ENCODE data around the gene MEIS2.

Gene MEIS2

GRCh38 chr15:37105029-37105428 is 4.7 kb upstream of the MEIS2 start:
- no peak overlapping the region for H3K4me3 ChIP-seq (ENCODE audit: low read depth, low read length)
- no peak for DNase-seq (ENCODE audit: low read depth)
- no peak for TF ChIP-seq POLR2A (IDR thresholded peaks at IDR 0.05; ENCODE audit: extremely low read depth, insufficient read length)
- TF ChIP-seq, protein P1, sequence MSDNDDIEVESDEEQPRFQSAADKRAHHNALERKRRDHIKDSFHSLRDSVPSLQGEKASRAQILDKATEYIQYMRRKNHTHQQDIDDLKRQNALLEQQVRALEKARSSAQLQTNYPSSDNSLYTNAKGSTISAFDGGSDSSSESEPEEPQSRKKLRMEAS (IDR thresholded peaks at IDR 0.05; ENCODE audit: low read depth, low read length): no peak
- TF ChIP-seq, protein P2, sequence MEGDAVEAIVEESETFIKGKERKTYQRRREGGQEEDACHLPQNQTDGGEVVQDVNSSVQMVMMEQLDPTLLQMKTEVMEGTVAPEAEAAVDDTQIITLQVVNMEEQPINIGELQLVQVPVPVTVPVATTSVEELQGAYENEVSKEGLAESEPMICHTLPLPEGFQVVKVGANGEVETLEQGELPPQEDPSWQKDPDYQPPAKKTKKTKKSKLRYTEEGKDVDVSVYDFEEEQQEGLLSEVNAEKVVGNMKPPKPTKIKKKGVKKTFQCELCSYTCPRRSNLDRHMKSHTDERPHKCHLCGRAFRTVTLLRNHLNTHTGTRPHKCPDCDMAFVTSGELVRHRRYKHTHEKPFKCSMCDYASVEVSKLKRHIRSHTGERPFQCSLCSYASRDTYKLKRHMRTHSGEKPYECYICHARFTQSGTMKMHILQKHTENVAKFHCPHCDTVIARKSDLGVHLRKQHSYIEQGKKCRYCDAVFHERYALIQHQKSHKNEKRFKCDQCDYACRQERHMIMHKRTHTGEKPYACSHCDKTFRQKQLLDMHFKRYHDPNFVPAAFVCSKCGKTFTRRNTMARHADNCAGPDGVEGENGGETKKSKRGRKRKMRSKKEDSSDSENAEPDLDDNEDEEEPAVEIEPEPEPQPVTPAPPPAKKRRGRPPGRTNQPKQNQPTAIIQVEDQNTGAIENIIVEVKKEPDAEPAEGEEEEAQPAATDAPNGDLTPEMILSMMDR (IDR thresholded peaks at IDR 0.05; ENCODE audit: low read depth, low read length): no peak
- no peak for TF ChIP-seq MYC (IDR thresholded peaks at IDR 0.05; ENCODE audit: low read depth, low read length)

DNA sequence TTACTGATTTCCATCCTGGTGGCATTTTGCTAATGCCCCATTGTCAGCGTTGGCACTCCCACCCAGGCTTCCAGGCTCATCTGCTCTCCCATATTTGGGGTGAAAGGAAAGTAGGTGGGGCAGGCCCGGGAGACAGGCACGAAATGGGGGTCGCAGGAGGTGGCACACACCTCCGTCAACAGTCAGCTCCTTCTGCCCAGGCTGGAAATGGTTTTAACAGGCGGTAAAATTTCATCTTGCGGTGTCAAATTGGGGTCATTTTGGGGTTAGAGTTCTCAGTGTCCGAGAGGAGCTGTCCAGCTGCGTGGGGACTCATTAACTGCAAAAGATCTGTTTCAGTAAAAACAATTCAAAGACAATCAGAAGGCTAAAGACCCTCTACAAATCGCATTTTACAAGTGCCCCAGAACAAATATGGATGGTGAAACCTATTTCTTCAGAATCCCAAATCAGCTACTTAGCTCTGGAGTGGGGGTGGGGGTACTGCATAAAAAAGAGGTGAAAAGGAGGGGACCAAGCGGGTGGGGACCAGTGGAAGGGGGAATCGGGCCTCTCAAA is 4.2 kb upstream of the MEIS2 start:
- no peak overlapping the region for H3K4me3 ChIP-seq (ENCODE audit: low read depth, low read length)
- TF ChIP-seq POLR2A (IDR thresholded peaks at IDR 0.05; ENCODE audit: extremely low read depth, insufficient read length) (no peak), MYC (IDR thresholded peaks at IDR 0.05; ENCODE audit: low read depth, low read length) (no peak)
- TF ChIP-seq, protein P1 (IDR thresholded peaks at IDR 0.05; ENCODE audit: low read depth, low read length): no peak
- TF ChIP-seq, protein P2 (IDR thresholded peaks at IDR 0.05; ENCODE audit: low read depth, low read length): no peak
- DNase-seq (ENCODE audit: low read depth): no peak

DNA sequence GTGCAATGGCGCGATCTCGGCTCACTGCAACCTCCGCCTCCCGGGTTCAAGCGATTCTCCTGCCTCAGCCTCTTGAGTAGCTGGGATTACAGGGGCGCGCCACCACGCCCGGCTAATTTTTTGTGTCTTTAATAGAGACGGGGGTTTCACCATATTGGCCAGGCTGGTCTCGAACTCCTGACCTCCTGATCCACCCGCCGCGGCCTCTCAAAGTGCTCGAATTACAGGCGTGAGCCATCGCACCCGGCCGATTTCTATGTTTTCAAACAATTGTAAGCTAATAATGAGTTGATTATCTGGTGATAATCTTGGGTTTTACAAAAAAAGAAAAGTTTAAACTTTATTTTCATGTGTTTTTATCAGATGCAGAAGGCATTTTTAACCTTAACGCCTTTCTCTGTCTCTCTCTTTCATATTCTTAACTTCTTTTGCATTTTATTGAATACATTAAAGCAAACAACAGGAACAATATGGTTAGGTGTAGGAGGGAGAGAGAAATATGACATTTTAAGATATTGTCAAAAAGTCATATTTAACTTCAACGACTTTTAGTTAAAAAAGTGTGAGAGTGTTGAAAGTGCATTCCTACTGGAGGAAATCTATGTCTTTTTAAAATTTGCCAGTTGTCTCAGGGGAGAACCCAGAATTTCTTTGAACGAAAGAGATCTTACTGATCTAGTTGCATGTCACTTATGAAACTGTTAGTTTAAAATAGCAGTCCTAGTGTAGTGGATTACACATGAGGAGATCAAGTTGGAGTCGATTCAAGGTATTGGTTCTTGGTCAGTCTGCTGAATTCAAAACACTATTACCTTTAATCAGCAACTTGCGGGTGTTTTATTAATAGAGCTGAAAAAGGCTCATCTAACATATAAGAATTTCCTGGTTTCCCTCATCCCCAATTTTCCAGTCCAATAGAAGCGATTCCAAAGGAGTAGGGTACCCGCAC is 3.4 kb upstream of the MEIS2 start:
- TF ChIP-seq, protein P1 (IDR thresholded peaks at IDR 0.05; ENCODE audit: low read depth, low read length): no peak
- TF ChIP-seq, protein P2 (IDR thresholded peaks at IDR 0.05; ENCODE audit: low read depth, low read length): no peak
- no peak for TF ChIP-seq MYC (IDR thresholded peaks at IDR 0.05; ENCODE audit: low read depth, low read length)
- TF ChIP-seq POLR2A (IDR thresholded peaks at IDR 0.05; ENCODE audit: extremely low read depth, insufficient read length): no peak
- H3K4me3 ChIP-seq (ENCODE audit: low read depth, low read length): no peak overlapping the region
- DNase-seq (ENCODE audit: low read depth): no peak

GRCh38 chr15:37103163-37103435 is 2.8 kb upstream of the MEIS2 start:
- TF ChIP-seq MYC (IDR thresholded peaks at IDR 0.05; ENCODE audit: low read depth, low read length): no peak
- TF ChIP-seq, protein P2 (IDR thresholded peaks at IDR 0.05; ENCODE audit: low read depth, low read length): no peak
- TF ChIP-seq, protein P1 (IDR thresholded peaks at IDR 0.05; ENCODE audit: low read depth, low read length): no peak
- TF ChIP-seq POLR2A (IDR thresholded peaks at IDR 0.05; ENCODE audit: extremely low read depth, insufficient read length): no peak
- no peak for DNase-seq (ENCODE audit: low read depth)
- no peak overlapping the region for H3K4me3 ChIP-seq (ENCODE audit: low read depth, low read length)

GRCh38 chr15:37102305-37103162 is 2.2 kb upstream of the MEIS2 start:
- TF ChIP-seq MYC (IDR thresholded peaks at IDR 0.05; ENCODE audit: low read depth, low read length): no peak
- TF ChIP-seq POLR2A (IDR thresholded peaks at IDR 0.05; ENCODE audit: extremely low read depth, insufficient read length): no peak
- TF ChIP-seq, protein P2 (IDR thresholded peaks at IDR 0.05; ENCODE audit: low read depth, low read length): no peak
- TF ChIP-seq, protein P1 (IDR thresholded peaks at IDR 0.05; ENCODE audit: low read depth, low read length): no peak
- H3K4me3 ChIP-seq (ENCODE audit: low read depth, low read length): no peak overlapping the region
- DNase-seq (ENCODE audit: low read depth): no peak

Measured in NB4 (cell line).